ENCODE data around the gene ZNF414. TPM values are rescaled to one million over a fixed set of nuclear protein-coding genes. Genes with fewer than 3 reads are reported as not detected.

ZNF414 gene
- total and polyA plus RNA-seq, 2 experiments from 2014 or later, result 27.4 to 45.0 TPM

GRCh38 chr19:8531470-8531869 lies 17.5 kb upstream of the ZNF414 start:
- H2AFZ ChIP-seq, result no peak overlapping the region
- H3K4me2 ChIP-seq, result no peak overlapping the region
- H3K4me3 ChIP-seq, result no peak overlapping the region
- no peak overlapping the region for H3K27ac ChIP-seq (ENCODE audit: low read depth)
- Mint-ChIP-seq H3K4me3 (no peak overlapping the region), H3K4me1 (peaks cover 17% of the 10 kb centered on the region), H3K36me3 (ENCODE audit: low read depth) (no peaks in the 10 kb centered on the region), H3K9me3 (no peaks in the 10 kb centered on the region; the same call in 2 of the 3 replicates), H3K27me3 (ENCODE audit: insufficient read depth, low read depth, poor library complexity) (peaks cover 19% of the 10 kb centered on the region), H3K27ac (no peak overlapping the region)
- no peak for ATAC-seq
- 0 out of 2 replicates have a peak, but pooled peaks cover 3% of the 10 kb centered on the region for H3F3A ChIP-seq (replicated peaks; ENCODE audit: low read depth)
- H3K36me3 ChIP-seq (ENCODE audit: insufficient read depth), result no peaks in the 10 kb centered on the region
- DNase-seq (ENCODE audit: low spot score), result no peak
- H3K4me1 ChIP-seq (ENCODE audit: insufficient read depth), result peaks cover 9% of the 10 kb centered on the region
- no peaks in the 10 kb centered on the region; the same call in 1 of the 2 replicates for H3K79me2 ChIP-seq (replicated peaks; ENCODE audit: insufficient read depth)
- peaks cover 3% of the 10 kb centered on the region; the same call in 1 of the 2 replicates for H4K20me1 ChIP-seq (replicated peaks; ENCODE audit: insufficient read depth)
- H3K9me2 ChIP-seq (ENCODE audit: insufficient read depth), result no peaks in the 10 kb centered on the region
- TF ChIP-seq, protein P1, sequence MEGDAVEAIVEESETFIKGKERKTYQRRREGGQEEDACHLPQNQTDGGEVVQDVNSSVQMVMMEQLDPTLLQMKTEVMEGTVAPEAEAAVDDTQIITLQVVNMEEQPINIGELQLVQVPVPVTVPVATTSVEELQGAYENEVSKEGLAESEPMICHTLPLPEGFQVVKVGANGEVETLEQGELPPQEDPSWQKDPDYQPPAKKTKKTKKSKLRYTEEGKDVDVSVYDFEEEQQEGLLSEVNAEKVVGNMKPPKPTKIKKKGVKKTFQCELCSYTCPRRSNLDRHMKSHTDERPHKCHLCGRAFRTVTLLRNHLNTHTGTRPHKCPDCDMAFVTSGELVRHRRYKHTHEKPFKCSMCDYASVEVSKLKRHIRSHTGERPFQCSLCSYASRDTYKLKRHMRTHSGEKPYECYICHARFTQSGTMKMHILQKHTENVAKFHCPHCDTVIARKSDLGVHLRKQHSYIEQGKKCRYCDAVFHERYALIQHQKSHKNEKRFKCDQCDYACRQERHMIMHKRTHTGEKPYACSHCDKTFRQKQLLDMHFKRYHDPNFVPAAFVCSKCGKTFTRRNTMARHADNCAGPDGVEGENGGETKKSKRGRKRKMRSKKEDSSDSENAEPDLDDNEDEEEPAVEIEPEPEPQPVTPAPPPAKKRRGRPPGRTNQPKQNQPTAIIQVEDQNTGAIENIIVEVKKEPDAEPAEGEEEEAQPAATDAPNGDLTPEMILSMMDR (conservative IDR thresholded peaks at IDR 0.05; ENCODE audit: low read depth in 2 of 2), result no peak
- TF ChIP-seq ETS1 (IDR thresholded peaks at IDR 0.05) (no peak), CREB1 (CRISPR knock-in tag; IDR thresholded peaks at IDR 0.05; ENCODE audit: low read depth) (no peak), NANOG (IDR thresholded peaks at IDR 0.05; ENCODE audit: borderline replicate concordance) (no peak), POLR2AphosphoS5 (IDR thresholded peaks at IDR 0.05; ENCODE audit: low read depth) (no peak), JUNB (IDR thresholded peaks at IDR 0.05; ENCODE audit: unreplicated experiment) (no peak), EZH2phosphoT487 (IDR thresholded peaks at IDR 0.05; ENCODE audit: unreplicated experiment) (no peak), STAT1 (IDR thresholded peaks at IDR 0.05; ENCODE audit: unreplicated experiment) (no peak)
- H3K27me3 ChIP-seq (ENCODE audit: insufficient read depth), result 0 out of 2 replicates have a peak, but pooled peaks cover 2% of the 10 kb centered on the region

GRCh38 chr19:8530061-8530679 lies 16.2 kb upstream of the ZNF414 start:
- no peaks in the 10 kb centered on the region for H3K36me3 Mint-ChIP-seq (ENCODE audit: low read depth)
- H3K27me3 Mint-ChIP-seq (ENCODE audit: insufficient read depth, low read depth, poor library complexity), result peaks cover 15% of the 10 kb centered on the region
- H4K20me1 ChIP-seq (replicated peaks; ENCODE audit: insufficient read depth), result peaks cover 3% of the 10 kb centered on the region; the same call in 1 of the 2 replicates
- 0 out of 2 replicates have a peak, but pooled peaks cover 2% of the 10 kb centered on the region for H3K27me3 ChIP-seq (ENCODE audit: insufficient read depth)
- H3K4me1 Mint-ChIP-seq, result peaks cover 17% of the 10 kb centered on the region
- no peaks in the 10 kb centered on the region; the same call in 2 of the 3 replicates for H3K9me3 Mint-ChIP-seq
- no peak overlapping the region for H3K27ac Mint-ChIP-seq
- H3K36me3 ChIP-seq (ENCODE audit: insufficient read depth), result no peaks in the 10 kb centered on the region
- 0 out of 2 replicates have a peak, but pooled peaks cover 3% of the 10 kb centered on the region for H3F3A ChIP-seq (replicated peaks; ENCODE audit: low read depth)
- no peaks in the 10 kb centered on the region; the same call in 1 of the 2 replicates for H3K79me2 ChIP-seq (replicated peaks; ENCODE audit: insufficient read depth)
- H3K4me3 Mint-ChIP-seq, result no peak overlapping the region; the same call in 2 of the 3 replicates
- no peak overlapping the region for H3K4me3 ChIP-seq
- peaks cover 6% of the 10 kb centered on the region for H3K4me1 ChIP-seq (ENCODE audit: insufficient read depth)
- 0 out of 2 replicates have a peak overlapping the region, but pooled peaks have one; percentile 10 for H3K4me2 ChIP-seq
- H3K9me2 ChIP-seq (ENCODE audit: insufficient read depth), result no peaks in the 10 kb centered on the region
- H3K27ac ChIP-seq (ENCODE audit: low read depth), result no peak overlapping the region
- no peak for ATAC-seq
- H2AFZ ChIP-seq, result no peak overlapping the region
- peak; percentile 38 for DNase-seq (ENCODE audit: low spot score)
- no peak for TF ChIP-seq ZNF114 (CRISPR knock-in tag; IDR thresholded peaks at IDR 0.05)
- no peak for TF ChIP-seq NANOG (IDR thresholded peaks at IDR 0.05; ENCODE audit: borderline replicate concordance)
- TF ChIP-seq ZNF462 (CRISPR knock-in tag; IDR thresholded peaks at IDR 0.05), result no peak
